IMR-90 (cell line): Measurements from ENCODE around the gene DMXL1. TPM values are rescaled to one million over a fixed set of nuclear protein-coding genes. Genes with fewer than 3 reads are reported as not detected.

ENCODE experiments used
- ATAC-seq: fragments of 200-7000 bp; cut with Tn5 transposase; 2 replicates; pipeline ENCODE4 v1.9.1; 2020; ENCODE audit warnings: low read depth, mild to moderate bottlenecking, moderate library complexity
- BruUV-seq: library from RNA; stranded (reverse); fragments of 400-500 nt; replicated peaks from 2 replicates; lab custom pipeline; 2021; lab: Mats Ljungman, UMichigan
- CTCF ChIA-PET: fragments of 300-600 bp; formaldehyde crosslinking; extraction: SDS; loops from one replicate; lab custom pipeline; 2021; ENCODE audit warnings: antibody characterized with exemption; lab: Yijun Ruan, JAX
- POLR2A ChIA-PET: fragments of 300-600 bp; sonication (Branson Sonifier 250); formaldehyde crosslinking; loops from one replicate; lab custom pipeline; 2022; ENCODE audit warnings: antibody characterized with exemption; ENCODE audit not compliant: unreplicated experiment; lab: Charles Lee
- DNase-seq: peaks from one replicate; pipeline ENCODE4 v3.0.0; 2013
- H2AFZ ChIP-seq: replicated peaks from 2 replicates; pipeline ENCODE3; 2013; ENCODE audit warnings: low read length, mild to moderate bottlenecking; ENCODE audit not compliant: poor library complexity
- H2AK5ac ChIP-seq: 2 replicates; pipeline ENCODE4 v1.6.1; 2013; ENCODE audit warnings: low read depth, low read length, inconsistent platforms
- H2AK9ac ChIP-seq: replicated peaks from 2 replicates; pipeline ENCODE3; 2013; ENCODE audit warnings: mild to moderate bottlenecking, low read depth, low read length, moderate library complexity; ENCODE audit not compliant: poor library complexity
- H2BK120ac ChIP-seq: 2 replicates; pipeline ENCODE4 v1.6.1; 2013; ENCODE audit warnings: low read depth, low read length, inconsistent platforms
- H2BK15ac ChIP-seq: 3 replicates; pipeline ENCODE4 v1.6.1; 2013; ENCODE audit warnings: low read depth, low read length, inconsistent platforms
- H2BK20ac ChIP-seq: 2 replicates; pipeline ENCODE4 v1.6.1; 2013; ENCODE audit warnings: low read depth, mild to moderate bottlenecking, inconsistent platforms, low read length, moderate library complexity
- H2BK5ac ChIP-seq: 2 replicates; pipeline ENCODE4 v1.6.1; 2013; ENCODE audit warnings: mild to moderate bottlenecking, low read depth, low read length, inconsistent platforms; ENCODE audit not compliant: poor library complexity, severe bottlenecking
- H3K14ac ChIP-seq: replicated peaks from 2 replicates; pipeline ENCODE4 v1.6.1; 2013; ENCODE audit warnings: low read depth, low read length, inconsistent platforms
- H3K18ac ChIP-seq: 2 replicates; pipeline ENCODE4 v1.6.1; 2013; ENCODE audit warnings: low read depth, low read length, control low read depth
- H3K23ac ChIP-seq: 2 replicates; pipeline ENCODE4 v1.6.1; 2013; ENCODE audit warnings: low read depth, low read length, inconsistent platforms
- H3K27ac ChIP-seq: 2 replicates; pipeline ENCODE4 v1.5.1; 2013; ENCODE audit warnings: mild to moderate bottlenecking, control low read depth, low read length; ENCODE audit not compliant: insufficient read depth
- H3K27me3 ChIP-seq: 2 replicates; pipeline ENCODE4 v1.6.1; 2013; ENCODE audit warnings: low read length; ENCODE audit not compliant: control insufficient read depth, insufficient read depth
- H3K36me3 ChIP-seq: 2 replicates; pipeline ENCODE4 v1.6.1; 2013; ENCODE audit warnings: low read length, mixed read lengths; ENCODE audit not compliant: control insufficient read depth, insufficient read depth
- H3K4ac ChIP-seq: 2 replicates; pipeline ENCODE4 v1.6.1; 2013; ENCODE audit warnings: low read depth, low read length, inconsistent platforms
- H3K4me1 ChIP-seq: 2 replicates; pipeline ENCODE4 v1.6.1; 2013; ENCODE audit warnings: low read length, mixed read lengths; ENCODE audit not compliant: control insufficient read depth, insufficient read depth
- H3K4me2 ChIP-seq: 2 replicates; pipeline ENCODE4 v1.6.1; 2013; ENCODE audit warnings: low read depth, mild to moderate bottlenecking, control low read depth, low read length, moderate library complexity
- H3K4me3 ChIP-seq: 2 replicates; pipeline ENCODE4 v1.5.1; 2013; ENCODE audit warnings: low read depth, mild to moderate bottlenecking, control low read depth, low read length, moderate library complexity; ENCODE audit not compliant: insufficient read depth
- H3K56ac ChIP-seq: 2 replicates; pipeline ENCODE4 v1.6.1; 2013; ENCODE audit warnings: low read length, inconsistent platforms; ENCODE audit not compliant: insufficient read depth; ENCODE audit errors: extremely low read depth
- H3K79me1 ChIP-seq, 2 experiments: 2 replicates each; pipeline ENCODE4 v1.6.1; 2013; ENCODE audit warnings: low read length in 2 of 2, inconsistent platforms in 1 of 2, low read depth in 1 of 2
- H3K9ac ChIP-seq: 2 replicates; pipeline ENCODE4 v1.6.1; 2013; ENCODE audit warnings: low read depth, low read length, control low read depth
- H3K9me1 ChIP-seq: 2 replicates; pipeline ENCODE4 v1.6.1; 2013; ENCODE audit warnings: low read length, inconsistent platforms; ENCODE audit not compliant: insufficient read depth
- H3K9me3 ChIP-seq: 2 replicates; pipeline ENCODE4 v1.6.1; 2013; ENCODE audit warnings: low read length; ENCODE audit not compliant: control insufficient read depth, insufficient read depth
- H4K20me1 ChIP-seq: 2 replicates; pipeline ENCODE4 v1.6.1; 2013; ENCODE audit warnings: low read length, inconsistent platforms; ENCODE audit not compliant: insufficient read depth
- H4K5ac ChIP-seq: 2 replicates; pipeline ENCODE4 v1.6.1; 2013; ENCODE audit warnings: mild to moderate bottlenecking, low read depth, low read length, control low read depth
- H4K8ac ChIP-seq, 2 experiments: 2 replicates each; pipeline ENCODE4 v1.6.1; 2013; ENCODE audit warnings: low read depth in 2 of 2, low read length in 2 of 2, control low read depth in 1 of 2, inconsistent platforms in 1 of 2
- H4K91ac ChIP-seq: 2 replicates; pipeline ENCODE4 v1.6.1; 2013; ENCODE audit warnings: low read depth, low read length, inconsistent platforms; ENCODE audit not compliant: insufficient read depth
- CEBPB ChIP-seq: IDR thresholded peaks from 2 replicates; pipeline ENCODE4 v1.6.1; 2012; ENCODE audit warnings: low read depth, low read length, improper control_type of control experiment
- FOS ChIP-seq: fragments of 150-350 bp; IDR thresholded peaks from 2 replicates; pipeline ENCODE4 v1.6.1; 2016; ENCODE audit warnings: low read depth, low read length
- MAFK ChIP-seq: IDR thresholded peaks from 2 replicates; pipeline ENCODE4 v1.6.1; 2012; ENCODE audit warnings: low read depth, low read length, improper control_type of control experiment
- MAZ ChIP-seq: IDR thresholded peaks from 2 replicates; pipeline ENCODE4 v1.6.1; 2012; ENCODE audit warnings: low read depth, mild to moderate bottlenecking, low read length, improper control_type of control experiment, moderate library complexity, borderline replicate concordance
- POLR2A ChIP-seq: IDR thresholded peaks from 2 replicates; pipeline ENCODE4 v1.6.1; 2012; ENCODE audit warnings: mild to moderate bottlenecking, low read depth, low read length
- RAD21 ChIP-seq: IDR thresholded peaks from 2 replicates; pipeline ENCODE4 v1.6.1; 2012; ENCODE audit warnings: low read length, improper control_type of control experiment
- RCOR1 ChIP-seq: IDR thresholded peaks from 2 replicates; pipeline ENCODE4 v1.6.1; 2012; ENCODE audit warnings: mild to moderate bottlenecking, low read length, improper control_type of control experiment; ENCODE audit not compliant: insufficient replicate concordance
- SMC3 ChIP-seq: fragments of 150-350 bp; IDR thresholded peaks from 2 replicates; pipeline ENCODE4 v1.6.1; 2016; ENCODE audit warnings: low read depth, mild to moderate bottlenecking, antibody characterized with exemption, low read length, moderate library complexity
- WGBS, 2 experiments: methylation state at CpG; one replicate each; pipeline versions ENCODE4 v1.1.5 to v1.1.7; 2013; ENCODE audit warnings: missing lambda C conversion rate in 2 of 2; ENCODE audit not compliant: insufficient read length in 1 of 2; ENCODE audit errors: extremely low coverage in 2 of 2; 5-methylcytosine and 5-hydroxymethylcytosine counted together
- dilution Hi-C: fragments of 300-500 bp; cut with HindIII; formaldehyde crosslinking; loops from one replicate; pipeline ENCODE4 v1.14.3; 2018; ENCODE audit warnings: low sequenced_read_pairs; ENCODE audit not compliant: unreplicated experiment
- in situ Hi-C: fragments of 300-500 bp; cut with MboI; formaldehyde crosslinking; loops from 3 replicates; pipeline ENCODE4 v1.14.3; 2019; ENCODE audit warnings: low sequenced_read_pairs, inconsistent platforms, mixed read lengths
- intact Hi-C: fragments of 100-400 bp; cut with micrococcal nuclease; formaldehyde crosslinking; loops from 2 replicates; pipeline ENCODE4 v1.10.0; 2022
- polyA plus RNA-seq, 3 experiments: library from polyadenylated mRNA; depleted of rRNA; stranded (reverse); fragments of >200 nt; gene quantifications; 2 replicates each; pipeline ENCODE4 v1.2.3, GENCODE V29; 2012; ENCODE audit warnings: low replicate concordance in 1 of 3
- total RNA-seq: library from RNA; depleted of rRNA; stranded (reverse); fragments of >200 nt; gene quantifications from 2 replicates; pipeline ENCODE4 v1.2.3, GENCODE V29; 2012
- TF ChIP-seq, protein P1 (sequence below): fragments of 150-350 bp; IDR thresholded peaks from 2 replicates; pipeline ENCODE4 v1.6.1; 2016; ENCODE audit warnings: low read depth, mild to moderate bottlenecking, low read length, moderate library complexity, borderline replicate concordance
- TF ChIP-seq, protein P2 (sequence below): fragments of 150-350 bp; IDR thresholded peaks from 2 replicates; pipeline ENCODE4 v1.6.1; 2017; ENCODE audit warnings: mild to moderate bottlenecking, antibody characterized with exemption, low read length, low read depth

DMXL1 gene
- total and polyA plus RNA-seq, 2 of the 4 experiments (the other 2 are of a cell fraction) = 8.1 to 21.5 TPM

DNA sequence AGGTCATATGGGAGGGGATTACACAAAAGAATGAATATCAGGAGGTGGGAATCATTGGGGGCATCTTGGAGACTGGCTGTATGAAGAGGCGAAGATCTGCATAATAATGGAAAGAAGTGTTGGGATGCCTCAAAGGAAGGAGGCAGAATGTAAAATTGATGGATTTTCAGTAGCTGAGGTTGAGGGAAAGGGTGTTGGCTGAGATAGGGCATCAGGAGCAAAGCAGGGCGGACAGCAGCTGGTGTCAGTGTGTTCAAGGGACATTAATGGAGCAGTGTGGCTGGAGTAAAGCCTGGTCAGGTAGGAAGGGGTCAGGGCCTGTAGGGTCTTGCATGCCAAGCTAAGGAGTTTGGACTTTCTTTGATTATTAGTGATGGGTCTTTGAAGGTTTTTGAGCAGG is 219.7 kb downstream of the DMXL1 start:
- Histone ChIP-seq H3K27ac (no peak overlapping the region), H2BK5ac (no peak overlapping the region), H3K9me3 (no peaks in the 10 kb centered on the region), H4K91ac (no peak overlapping the region; the same call in 1 of the 2 replicates), H3K79me1 (peaks cover 17 to 30% of the 10 kb centered on the region in 2 experiments; a peak in 3 of 4 replicates), H2AK5ac (peak overlapping the region; percentile 69; the same call in 1 of the 2 replicates), H3K18ac (no peak overlapping the region), H3K4ac (no peak overlapping the region), H2BK120ac (no peak overlapping the region), H2AFZ (no peak overlapping the region), H3K23ac (no peak overlapping the region), H3K4me3 (no peak overlapping the region), H4K5ac (no peak overlapping the region), H3K9me1 (peaks cover 5% of the 10 kb centered on the region), H4K20me1 (no peaks in the 10 kb centered on the region), H2AK9ac (no peak overlapping the region), H3K4me2 (no peak overlapping the region), H3K4me1 (peaks cover 11% of the 10 kb centered on the region), H3K36me3 (no peaks in the 10 kb centered on the region), H3K56ac (no peak overlapping the region), H2BK20ac (no peak overlapping the region; the same call in 1 of the 2 replicates), H3K9ac (no peak overlapping the region), H2BK15ac (no peak overlapping the region), H4K8ac (no peak overlapping the region), H3K27me3 (no peaks in the 10 kb centered on the region), H3K14ac (no peak overlapping the region; the same call in 1 of the 2 replicates)
- ChIA-PET POLR2A (no interaction called here), CTCF (no interaction called here)
- TF ChIP-seq FOS (no peak), SMC3 (no peak), MAZ (no peak), POLR2A (no peak), RAD21 (no peak), RCOR1 (no peak), MAFK (no peak), CEBPB (no peak)
- TF ChIP-seq, protein P1, sequence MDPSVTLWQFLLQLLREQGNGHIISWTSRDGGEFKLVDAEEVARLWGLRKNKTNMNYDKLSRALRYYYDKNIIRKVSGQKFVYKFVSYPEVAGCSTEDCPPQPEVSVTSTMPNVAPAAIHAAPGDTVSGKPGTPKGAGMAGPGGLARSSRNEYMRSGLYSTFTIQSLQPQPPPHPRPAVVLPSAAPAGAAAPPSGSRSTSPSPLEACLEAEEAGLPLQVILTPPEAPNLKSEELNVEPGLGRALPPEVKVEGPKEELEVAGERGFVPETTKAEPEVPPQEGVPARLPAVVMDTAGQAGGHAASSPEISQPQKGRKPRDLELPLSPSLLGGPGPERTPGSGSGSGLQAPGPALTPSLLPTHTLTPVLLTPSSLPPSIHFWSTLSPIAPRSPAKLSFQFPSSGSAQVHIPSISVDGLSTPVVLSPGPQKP = no peak
- TF ChIP-seq, protein P2, sequence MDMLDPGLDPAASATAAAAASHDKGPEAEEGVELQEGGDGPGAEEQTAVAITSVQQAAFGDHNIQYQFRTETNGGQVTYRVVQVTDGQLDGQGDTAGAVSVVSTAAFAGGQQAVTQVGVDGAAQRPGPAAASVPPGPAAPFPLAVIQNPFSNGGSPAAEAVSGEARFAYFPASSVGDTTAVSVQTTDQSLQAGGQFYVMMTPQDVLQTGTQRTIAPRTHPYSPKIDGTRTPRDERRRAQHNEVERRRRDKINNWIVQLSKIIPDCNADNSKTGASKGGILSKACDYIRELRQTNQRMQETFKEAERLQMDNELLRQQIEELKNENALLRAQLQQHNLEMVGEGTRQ = no peak
- DNase-seq = no peak
- dilution Hi-C loops (no loop called here), in situ Hi-C loops (no loop called here), intact Hi-C loops (no loop called here)
- no TSS peak for BruUV-seq
- WGBS, 2 experiments = 91% methylated on average over 1 of the region's 2 CpGs; no CpG with 5 or more reads in 1 of the 2 experiments
- no peak for ATAC-seq
